NCI-H2196 (cell line): ENCODE data around the gene ALDH1L1.

Experiments
- DNase-seq: peaks from one replicate; lab custom pipeline; 2025; ENCODE audit not compliant: unreplicated experiment; lab: John Stamatoyannopoulos, UW

Gene ALDH1L1

DNA sequence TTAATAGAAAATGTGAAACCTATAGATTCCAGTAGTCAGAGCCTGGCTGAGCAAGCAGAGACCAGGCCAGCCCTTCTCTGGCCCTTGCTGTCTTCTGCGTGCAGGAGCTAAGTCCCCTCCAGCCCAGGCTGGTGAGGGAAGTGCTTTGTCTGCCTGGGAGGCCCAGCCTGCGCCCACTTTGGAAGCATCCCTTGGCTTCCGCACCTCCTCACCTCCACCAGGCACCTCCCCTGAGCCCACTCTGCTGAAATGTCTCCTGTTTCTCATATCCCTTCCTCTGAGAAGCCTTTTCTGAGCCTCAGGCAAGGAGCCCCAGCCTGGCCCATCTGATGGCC, 45.3 kb downstream of the ALDH1L1 start:
- DNase-seq = no peak

DNA sequence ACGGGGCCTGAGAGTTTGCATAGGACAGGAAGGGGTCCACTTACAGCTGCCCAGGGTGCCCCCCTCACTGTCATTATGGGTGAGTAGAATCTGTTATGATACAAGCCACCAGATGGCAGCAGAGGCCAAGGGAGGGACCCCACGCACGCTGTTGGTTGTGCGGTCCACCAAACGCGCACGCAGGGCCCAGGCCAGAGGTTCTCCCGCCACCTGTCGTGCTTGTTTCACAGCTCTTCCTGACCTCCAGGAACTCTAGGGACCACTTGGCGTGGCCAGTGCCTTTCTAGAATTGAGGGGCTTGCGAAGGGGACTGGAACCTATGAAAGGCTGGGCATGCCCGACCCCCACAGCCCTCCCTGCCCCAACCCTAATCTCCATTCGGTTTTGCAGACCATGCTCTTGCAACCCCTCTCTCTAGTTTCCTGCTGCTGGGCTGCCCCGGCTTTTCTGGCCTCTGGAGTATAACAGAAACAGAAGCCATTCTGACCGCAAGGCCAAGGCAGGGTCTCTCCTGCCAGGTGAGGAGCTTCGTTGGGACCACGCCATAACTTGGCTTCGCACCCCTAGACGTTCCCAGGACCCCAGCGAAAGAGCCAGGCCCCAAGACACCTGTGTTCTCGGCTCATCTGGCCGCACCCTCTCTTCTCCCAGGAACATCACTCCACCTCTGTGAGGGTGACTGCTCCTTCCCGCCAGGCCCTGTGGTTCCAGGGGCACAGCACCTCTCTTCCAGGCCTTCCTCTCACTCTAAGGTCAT, 46.0 kb downstream of the ALDH1L1 start:
- peak; percentile 76 for DNase-seq

- no peak for DNase-seq
Measured at GRCh38 chr3:126133606-126134005, 46.8 kb downstream of the ALDH1L1 start.

GRCh38 chr3:126132751-126133511, 47.5 kb downstream of the ALDH1L1 start:
- DNase-seq = no peak

GRCh38 chr3:126131881-126132750, 48.3 kb downstream of the ALDH1L1 start:
- no peak for DNase-seq

- no peak for DNase-seq
Measured at GRCh38 chr3:126130981-126131745, 49.2 kb downstream of the ALDH1L1 start.

- no peak for DNase-seq
Measured at GRCh38 chr3:126130081-126130855, 50.1 kb downstream of the ALDH1L1 start.

DNA sequence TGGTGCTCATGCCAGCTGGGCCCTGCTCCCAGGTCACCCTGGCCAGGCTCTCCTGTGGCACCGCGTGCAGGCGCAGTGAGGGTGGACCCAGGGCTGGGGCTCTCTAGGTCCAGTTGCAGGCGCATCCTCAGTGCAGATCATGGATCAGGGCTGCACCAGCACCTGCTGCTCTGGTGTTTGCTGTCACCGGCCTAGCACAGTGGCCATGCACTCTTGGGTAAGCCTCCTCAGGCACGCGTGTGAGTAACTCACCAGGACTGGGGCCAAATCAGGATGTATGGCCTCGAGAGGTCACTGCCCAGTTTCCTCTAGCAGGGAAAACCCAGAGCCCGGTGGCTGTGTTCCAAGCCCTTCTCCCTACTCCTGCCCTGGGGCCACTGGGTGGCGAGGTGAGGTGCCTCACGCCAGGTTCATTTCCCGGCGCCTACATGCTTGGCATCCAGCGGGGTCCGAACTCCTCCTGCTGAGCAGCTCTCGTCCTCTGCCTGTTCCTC, 50.9 kb downstream of the ALDH1L1 start:
- DNase-seq = peak; percentile 67

DNA sequence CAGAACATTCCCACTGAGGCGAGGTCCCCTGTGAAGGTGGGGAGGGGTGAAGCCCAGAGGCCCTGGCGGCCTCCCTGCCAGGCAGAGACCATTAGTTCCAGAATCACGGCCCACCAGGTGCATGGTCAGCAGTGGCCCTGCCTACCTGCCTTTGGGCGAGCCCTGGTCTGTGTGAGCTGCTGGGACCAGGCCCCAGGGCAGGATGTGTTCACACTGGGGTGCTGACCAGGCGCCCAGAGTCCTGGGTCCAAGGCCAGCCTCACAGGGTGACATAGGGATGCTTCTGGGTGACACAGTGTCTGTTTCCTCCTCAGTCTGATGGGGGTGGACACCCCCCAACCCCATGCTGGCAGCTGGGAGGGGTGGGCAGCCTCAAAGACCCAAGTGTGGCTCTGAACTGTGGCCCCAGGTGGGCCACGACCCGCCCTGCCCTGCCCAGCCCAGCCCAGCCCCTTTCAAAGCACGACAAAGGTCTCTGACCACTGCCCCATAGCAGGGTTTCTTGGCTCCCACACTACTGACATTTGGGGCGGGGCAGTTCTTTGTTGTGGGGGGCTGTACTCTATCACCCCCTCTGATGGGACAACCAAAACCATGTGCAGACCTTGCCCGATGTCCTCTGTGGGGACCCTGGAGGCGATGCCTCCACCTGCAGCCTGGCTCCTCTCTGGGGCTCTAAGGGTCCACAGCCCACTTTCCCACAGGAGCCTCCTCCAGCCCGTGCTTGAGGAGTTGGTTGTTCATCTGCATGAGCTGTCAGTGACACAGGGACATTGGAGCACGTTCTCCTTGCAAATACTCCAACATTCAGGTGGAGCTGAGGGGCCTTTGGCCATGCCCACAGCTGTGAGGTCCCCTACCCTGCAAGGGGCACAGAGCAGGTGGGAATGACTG, 51.6 kb downstream of the ALDH1L1 start:
- DNase-seq = no peak

DNA sequence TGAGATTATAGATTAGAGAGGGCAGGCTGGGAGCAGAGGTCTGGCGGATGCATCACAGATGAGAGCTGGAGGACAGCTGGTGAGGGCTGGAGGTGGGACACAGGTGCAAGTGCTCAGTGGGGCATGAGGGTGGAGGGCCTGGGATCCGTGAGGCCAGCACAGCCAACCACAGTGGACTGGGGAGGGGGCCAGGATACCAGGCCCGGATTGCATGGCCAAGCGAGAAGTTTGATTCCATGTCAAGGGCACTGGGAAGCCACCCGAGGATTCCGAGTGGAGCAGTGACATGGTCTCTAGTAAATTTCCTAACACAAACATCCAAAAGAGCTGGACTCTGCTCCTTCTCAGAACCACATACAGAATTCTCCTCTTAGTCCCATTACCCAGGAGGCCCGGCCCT, 52.5 kb downstream of the ALDH1L1 start:
- DNase-seq = no peak

DNA sequence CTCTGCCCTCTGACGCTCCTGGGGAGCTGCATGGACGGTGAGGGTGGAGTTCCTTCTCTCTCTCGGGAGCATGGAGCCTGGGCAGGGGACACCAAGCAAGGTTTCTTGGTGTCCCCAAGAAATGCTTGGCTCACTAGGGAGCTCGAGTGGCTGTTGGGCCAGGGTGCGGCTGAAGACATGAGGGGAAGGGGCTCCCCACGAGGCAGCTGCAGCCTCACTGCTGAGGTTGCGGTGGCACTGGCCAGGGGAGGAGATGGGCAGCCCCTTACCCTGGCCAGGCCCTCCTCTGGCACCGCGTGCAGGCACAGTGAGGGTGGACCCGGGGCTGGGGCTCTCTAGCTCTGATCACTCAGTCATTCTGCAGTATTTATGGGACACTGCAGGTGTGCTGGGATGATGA, 52.9 kb downstream of the ALDH1L1 start:
- DNase-seq = no peak

- no peak for DNase-seq
Measured at GRCh38 chr3:126126811-126127431, 53.5 kb downstream of the ALDH1L1 start.

DNA sequence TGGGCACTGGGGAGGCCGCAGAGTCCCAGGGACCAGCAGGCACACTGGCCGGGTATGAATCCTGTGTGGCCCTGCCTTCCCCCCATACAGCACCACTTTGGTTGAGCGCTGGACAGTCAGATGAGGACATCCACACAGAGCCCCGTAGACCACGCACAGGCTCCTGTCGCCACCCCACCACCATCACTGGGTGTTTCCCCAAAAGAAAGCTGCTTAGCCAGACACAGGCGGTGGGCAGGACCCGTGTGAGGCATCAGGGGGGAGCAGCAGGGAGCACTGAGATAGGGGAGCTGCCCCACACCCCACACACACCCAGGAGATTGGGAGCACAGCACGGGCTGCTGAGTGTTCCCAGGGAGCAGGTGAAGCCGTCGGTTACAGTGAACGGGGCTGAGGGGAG, 54.1 kb downstream of the ALDH1L1 start:
- DNase-seq = no peak

DNA sequence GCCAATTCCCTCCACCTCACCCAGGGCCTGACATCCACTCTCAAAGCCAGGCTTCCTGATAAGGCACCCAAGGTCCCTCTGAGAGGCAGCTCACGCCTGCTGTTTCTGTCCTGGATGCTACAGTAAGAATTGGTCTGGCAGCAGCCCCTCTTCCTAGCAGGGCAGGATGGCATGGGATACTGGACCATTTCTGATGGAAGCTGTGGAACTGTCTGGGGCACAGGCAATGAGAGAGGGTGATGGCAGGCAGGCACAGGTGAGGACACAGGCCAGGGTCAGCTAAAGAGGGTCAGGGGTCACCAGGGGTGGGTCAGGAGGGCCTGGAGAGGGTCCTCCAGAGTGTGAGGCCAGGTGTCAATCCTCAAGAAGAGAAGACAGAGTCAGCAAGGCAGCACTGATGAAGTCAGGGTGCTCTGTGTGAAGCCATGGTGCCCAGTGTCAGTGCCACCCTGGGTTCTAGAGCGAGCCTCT, 54.6 kb downstream of the ALDH1L1 start:
- no peak for DNase-seq

DNA sequence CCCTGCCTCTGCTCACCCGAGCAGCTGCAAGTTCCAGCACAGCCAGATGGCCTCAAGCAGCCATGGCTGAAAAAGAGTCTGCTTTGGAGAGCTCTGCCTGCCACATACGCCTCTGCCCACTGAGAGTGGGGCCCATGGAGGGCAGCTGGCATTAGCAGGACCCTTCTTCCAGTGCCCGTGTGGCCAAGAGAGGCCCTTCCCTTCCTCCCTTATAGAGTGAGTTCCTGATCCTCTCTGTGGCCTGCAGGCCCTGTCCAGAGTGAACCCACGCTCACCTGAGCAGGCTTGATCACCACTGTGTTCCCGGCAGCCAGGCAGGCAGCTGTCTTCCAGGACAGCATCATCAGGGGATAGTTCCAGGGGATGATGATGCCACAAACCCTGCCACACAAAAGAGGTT, 55.0 kb downstream of the ALDH1L1 start:
- DNase-seq = no peak

DNA sequence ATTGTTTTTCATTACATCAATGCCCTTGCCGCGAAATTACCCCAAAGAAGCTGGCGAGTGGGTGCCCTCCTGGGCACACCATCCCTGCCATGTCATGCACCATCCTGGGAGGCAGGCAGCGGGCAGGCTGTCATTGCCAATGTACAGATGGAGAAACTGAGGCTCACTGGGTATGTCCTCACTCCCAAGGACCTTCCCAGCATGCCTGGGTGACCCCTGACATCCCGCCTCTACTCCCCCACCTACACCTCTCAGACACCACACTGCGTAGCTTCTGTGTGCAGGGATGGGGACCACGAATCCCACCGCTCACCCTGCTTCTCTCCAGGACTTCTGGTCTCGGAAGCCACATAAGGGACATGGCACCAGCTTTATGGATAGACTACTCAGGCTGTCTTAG, 55.5 kb downstream of the ALDH1L1 start:
- DNase-seq = no peak

- DNase-seq = peak; percentile 30
Measured at GRCh38 chr3:126124148-126124868, 56.1 kb downstream of the ALDH1L1 start.

DNA sequence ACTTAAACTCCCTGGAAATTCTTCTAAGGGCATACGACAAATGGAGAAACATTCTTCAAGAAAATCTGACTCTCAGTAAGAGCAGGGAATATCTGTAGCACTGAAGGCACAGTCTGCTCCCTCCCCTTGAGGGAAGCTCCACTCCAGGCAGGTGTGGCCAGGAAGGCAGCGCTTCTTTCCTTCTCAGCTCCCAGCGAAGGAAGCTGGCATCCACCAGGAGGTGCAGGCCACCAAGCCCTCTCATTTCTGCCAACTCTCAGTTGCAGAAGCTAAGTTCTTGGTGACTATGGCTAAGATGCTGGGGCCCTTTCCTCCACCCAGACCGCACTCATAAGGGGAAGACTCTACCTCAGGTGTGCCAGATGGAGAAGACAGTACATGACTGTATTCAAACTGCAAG, 58.8 kb downstream of the ALDH1L1 start:
- DNase-seq = no peak
